ENCODE results near the gene ZNF18. TPM values are rescaled to one million over a fixed set of nuclear protein-coding genes. Genes with fewer than 3 reads are reported as not detected.

The ZNF18 gene
- polyA plus RNA-seq, 2 of the 4 experiments (the other 2 are of a cell fraction), result 5.1 to 12.3 TPM

GRCh38 chr17:12046786-12047185, 49.5 kb upstream of the ZNF18 start:
- H3K27ac ChIP-seq, result no peak overlapping the region
- CTCF ChIA-PET, result interaction anchor here (0.7 to 1.2 kb wide), 3 partner anchors 10 to 27 kb away, joined by 3 to 4 read pairs (median 4); partner anchors contain the start of gene MAP2K4

GRCh38 chr17:12043702-12044101, 46.4 kb upstream of the ZNF18 start:
- ChIA-PET CTCF (interaction anchor here (1.0 to 1.3 kb wide), 2 partner anchors 18 to 986 kb away, joined by 3 read pairs; no protein-coding TSS in a partner anchor), POLR2A (no interaction called here)
- DNase-seq (ENCODE audit: low read depth in 1 of 2, low spot score in 1 of 2) (no peak), ATAC-seq (no peak), FAIRE-seq (no peak)
- H3K4me2 ChIP-seq, result no peak overlapping the region
- H3K9me3 ChIP-seq, result no peaks in the 10 kb centered on the region
- no peak overlapping the region for H3K27ac ChIP-seq
- peaks cover 42% of the 10 kb centered on the region for H3K4me1 ChIP-seq
- WGBS (ENCODE audit: missing lambda C conversion rate), result 91% methylated on average over 6 of the region's 6 CpGs
- H3K4me3 ChIP-seq, result no peak overlapping the region
- TF ChIP-seq REST (IDR thresholded peaks at IDR 0.05), result no peak
- no peak for TF ChIP-seq MAX (IDR thresholded peaks at IDR 0.05)
- no peak for TF ChIP-seq POLR2AphosphoS2 (conservative IDR thresholded peaks at IDR 0.05; ENCODE audit: low read length)
- TF ChIP-seq BHLHE40 (IDR thresholded peaks at IDR 0.05; ENCODE audit: low read depth, low read length), result no peak
- TF ChIP-seq HOXA7 (CRISPR knock-in tag; IDR thresholded peaks at IDR 0.05), result no peak
- TF ChIP-seq NR3C1 (IDR thresholded peaks at IDR 0.05), result no peak
- TF ChIP-seq, protein P1, sequence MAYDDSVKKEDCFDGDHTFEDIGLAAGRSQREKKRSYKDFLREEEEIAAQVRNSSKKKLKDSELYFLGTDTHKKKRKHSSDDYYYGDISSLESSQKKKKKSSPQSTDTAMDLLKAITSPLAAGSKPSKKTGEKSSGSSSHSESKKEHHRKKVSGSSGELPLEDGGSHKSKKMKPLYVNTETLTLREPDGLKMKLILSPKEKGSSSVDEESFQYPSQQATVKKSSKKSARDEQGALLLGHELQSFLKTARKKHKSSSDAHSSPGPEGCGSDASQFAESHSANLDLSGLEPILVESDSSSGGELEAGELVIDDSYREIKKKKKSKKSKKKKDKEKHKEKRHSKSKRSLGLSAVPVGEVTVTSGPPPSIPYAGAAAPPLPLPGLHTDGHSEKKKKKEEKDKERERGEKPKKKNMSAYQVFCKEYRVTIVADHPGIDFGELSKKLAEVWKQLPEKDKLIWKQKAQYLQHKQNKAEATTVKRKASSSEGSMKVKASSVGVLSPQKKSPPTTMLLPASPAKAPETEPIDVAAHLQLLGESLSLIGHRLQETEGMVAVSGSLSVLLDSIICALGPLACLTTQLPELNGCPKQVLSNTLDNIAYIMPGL (CRISPR knock-in tag; IDR thresholded peaks at IDR 0.05; ENCODE audit: borderline replicate concordance), result no peak
- TF ChIP-seq HOXB5 (CRISPR knock-in tag; IDR thresholded peaks at IDR 0.05), result no peak
- TF ChIP-seq, protein P2, sequence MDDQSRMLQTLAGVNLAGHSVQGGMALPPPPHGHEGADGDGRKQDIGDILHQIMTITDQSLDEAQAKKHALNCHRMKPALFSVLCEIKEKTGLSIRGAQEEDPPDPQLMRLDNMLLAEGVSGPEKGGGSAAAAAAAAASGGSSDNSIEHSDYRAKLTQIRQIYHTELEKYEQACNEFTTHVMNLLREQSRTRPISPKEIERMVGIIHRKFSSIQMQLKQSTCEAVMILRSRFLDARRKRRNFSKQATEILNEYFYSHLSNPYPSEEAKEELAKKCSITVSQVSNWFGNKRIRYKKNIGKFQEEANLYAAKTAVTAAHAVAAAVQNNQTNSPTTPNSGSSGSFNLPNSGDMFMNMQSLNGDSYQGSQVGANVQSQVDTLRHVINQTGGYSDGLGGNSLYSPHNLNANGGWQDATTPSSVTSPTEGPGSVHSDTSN (IDR thresholded peaks at IDR 0.05), result no peak
- no peak for TF ChIP-seq NPAS2 (CRISPR knock-in tag; IDR thresholded peaks at IDR 0.05; ENCODE audit: borderline replicate concordance)
- TF ChIP-seq, protein P3, sequence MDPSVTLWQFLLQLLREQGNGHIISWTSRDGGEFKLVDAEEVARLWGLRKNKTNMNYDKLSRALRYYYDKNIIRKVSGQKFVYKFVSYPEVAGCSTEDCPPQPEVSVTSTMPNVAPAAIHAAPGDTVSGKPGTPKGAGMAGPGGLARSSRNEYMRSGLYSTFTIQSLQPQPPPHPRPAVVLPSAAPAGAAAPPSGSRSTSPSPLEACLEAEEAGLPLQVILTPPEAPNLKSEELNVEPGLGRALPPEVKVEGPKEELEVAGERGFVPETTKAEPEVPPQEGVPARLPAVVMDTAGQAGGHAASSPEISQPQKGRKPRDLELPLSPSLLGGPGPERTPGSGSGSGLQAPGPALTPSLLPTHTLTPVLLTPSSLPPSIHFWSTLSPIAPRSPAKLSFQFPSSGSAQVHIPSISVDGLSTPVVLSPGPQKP (IDR thresholded peaks at IDR 0.05; ENCODE audit: low read depth, low read length), result no peak
- TF ChIP-seq CHD4 (IDR thresholded peaks at IDR 0.05; ENCODE audit: borderline replicate concordance), result no peak

More at GRCh38 chr17:12046786-12047185, 49.5 kb upstream of the ZNF18 start:
- no peaks in the 10 kb centered on the region for H3K9me3 ChIP-seq
- no peak overlapping the region for H3K4me2 ChIP-seq
- no peak for ATAC-seq
- no peak for TF ChIP-seq CBX8 (IDR thresholded peaks at IDR 0.05)
- TF ChIP-seq SMC3 (IDR thresholded peaks at IDR 0.05), result no peak
- no peak for TF ChIP-seq PHF8 (IDR thresholded peaks at IDR 0.05; ENCODE audit: borderline replicate concordance, low read depth)
- TF ChIP-seq FOSL2 (IDR thresholded peaks at IDR 0.05), result no peak
- no peak for TF ChIP-seq FOSL2 (CRISPR knock-in tag; IDR thresholded peaks at IDR 0.05)
- TF ChIP-seq CHD2 (IDR thresholded peaks at IDR 0.05; ENCODE audit: low read length, partially characterized antibody), result no peak
- no peak for TF ChIP-seq HOXB5 (CRISPR knock-in tag; IDR thresholded peaks at IDR 0.05)
- no peak for TF ChIP-seq MAZ (IDR thresholded peaks at IDR 0.05; ENCODE audit: borderline replicate concordance, low read depth, low read length)
- no peak for TF ChIP-seq GATA3 (IDR thresholded peaks at IDR 0.05; ENCODE audit: borderline replicate concordance)
- no peak for TF ChIP-seq ZNF302 (CRISPR knock-in tag; IDR thresholded peaks at IDR 0.05)
- no peak for TF ChIP-seq JUNB (IDR thresholded peaks at IDR 0.05)
- no peak for TF ChIP-seq JUN (IDR thresholded peaks at IDR 0.05)
- TF ChIP-seq, protein P4, sequence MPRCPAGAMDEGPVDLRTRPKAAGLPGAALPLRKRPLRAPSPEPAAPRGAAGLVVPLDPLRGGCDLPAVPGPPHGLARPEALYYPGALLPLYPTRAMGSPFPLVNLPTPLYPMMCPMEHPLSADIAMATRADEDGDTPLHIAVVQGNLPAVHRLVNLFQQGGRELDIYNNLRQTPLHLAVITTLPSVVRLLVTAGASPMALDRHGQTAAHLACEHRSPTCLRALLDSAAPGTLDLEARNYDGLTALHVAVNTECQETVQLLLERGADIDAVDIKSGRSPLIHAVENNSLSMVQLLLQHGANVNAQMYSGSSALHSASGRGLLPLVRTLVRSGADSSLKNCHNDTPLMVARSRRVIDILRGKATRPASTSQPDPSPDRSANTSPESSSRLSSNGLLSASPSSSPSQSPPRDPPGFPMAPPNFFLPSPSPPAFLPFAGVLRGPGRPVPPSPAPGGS (IDR thresholded peaks at IDR 0.05), result no peak
- no peak for TF ChIP-seq ZC3H11A (IDR thresholded peaks at IDR 0.05)
- no peak for FAIRE-seq
- no peak for DNase-seq (ENCODE audit: low read depth in 1 of 2, low spot score in 1 of 2)
- H3K4me3 ChIP-seq, result no peak overlapping the region
- 83% methylated on average over 2 of the region's 2 CpGs for WGBS (ENCODE audit: missing lambda C conversion rate)
- H3K4me1 ChIP-seq, result peaks cover 27% of the 10 kb centered on the region
- POLR2A ChIA-PET, result interaction anchor here (2.2 kb wide), 1 partner anchor 50 kb away, joined by 13 read pairs; the partner anchor contains the start of gene ZNF18

All from A549 (cell line).